NCI-H748 (cell line): ENCODE measurements around the gene ZNF398.
"Not testable (repeated sequence)": the region's sequence is repeated elsewhere in the genome, so short reads cannot be mapped to it uniquely, and the experiment has no call there.

Source experiments
- DNase-seq: peaks from one replicate; lab custom pipeline; 2025; ENCODE audit not compliant: unreplicated experiment; lab: John Stamatoyannopoulos, UW

Gene ZNF398

DNA sequence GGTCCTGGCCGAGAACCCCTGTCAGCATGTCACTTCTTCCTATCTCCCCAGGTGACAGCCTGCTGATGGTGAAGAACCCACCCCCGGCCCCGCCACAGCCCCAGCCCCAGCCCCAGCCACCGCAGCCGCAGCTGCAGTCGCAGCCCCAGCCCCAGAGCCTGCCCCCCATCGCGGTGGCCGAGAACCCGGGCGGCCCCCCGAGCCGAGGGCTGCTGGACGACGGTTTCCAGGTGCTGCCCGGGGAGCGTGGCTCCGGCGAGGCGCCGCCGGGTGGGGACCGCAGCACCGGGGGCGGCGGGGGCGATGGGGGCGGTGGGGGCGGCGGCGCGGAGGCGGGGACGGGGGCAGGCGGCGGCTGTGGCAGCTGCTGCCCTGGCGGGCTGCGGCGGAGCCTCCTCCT, 76.5 kb downstream of the ZNF398 start:
- no peak for DNase-seq

- DNase-seq, result no peak
Measured at GRCh38 chr7:149224352-149224751, 77.1 kb downstream of the ZNF398 start.

GRCh38 chr7:149225106-149225505, 77.9 kb downstream of the ZNF398 start:
- no peak for DNase-seq

DNA sequence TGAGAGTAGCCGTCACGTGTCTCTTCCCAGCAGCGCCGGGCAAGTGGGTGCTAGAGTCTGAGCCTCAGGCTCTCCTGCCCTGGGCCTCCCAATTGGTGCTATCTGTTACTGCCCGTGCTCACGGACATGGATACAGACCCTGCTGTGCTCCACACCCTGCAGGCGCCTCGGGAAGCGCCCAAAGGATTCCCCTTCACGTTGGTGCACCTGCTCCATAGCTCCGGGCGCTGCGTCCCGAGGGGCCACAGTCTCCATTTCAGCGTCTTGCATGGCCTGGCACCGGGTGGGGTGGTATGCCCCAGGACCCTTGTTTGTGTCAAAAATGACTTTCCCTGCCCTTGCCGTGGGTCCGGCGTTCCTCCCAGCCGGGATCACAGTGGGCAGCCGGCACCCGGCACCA, 78.4 kb downstream of the ZNF398 start:
- no peak for DNase-seq

DNA sequence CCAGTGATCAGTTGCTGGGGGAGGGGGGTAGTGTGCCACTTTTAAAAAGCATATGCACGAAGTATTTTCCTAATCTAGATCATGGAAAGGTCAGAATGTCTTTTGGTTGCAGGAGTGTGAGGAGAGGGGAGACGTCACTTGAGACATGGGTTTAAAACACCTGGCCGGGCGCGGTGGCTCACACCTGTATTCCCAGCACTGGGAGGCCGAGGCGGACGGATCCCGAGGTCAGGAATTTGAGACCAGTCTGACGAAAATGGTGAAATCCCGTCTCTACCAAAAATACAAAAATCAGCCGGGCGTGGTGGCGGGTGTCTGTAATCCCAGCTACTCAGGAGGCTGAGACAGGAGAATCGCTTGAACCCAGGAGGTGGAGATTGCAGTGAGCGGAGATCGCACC, 79.1 kb downstream of the ZNF398 start:
- DNase-seq, result not testable (repeated sequence)

DNA sequence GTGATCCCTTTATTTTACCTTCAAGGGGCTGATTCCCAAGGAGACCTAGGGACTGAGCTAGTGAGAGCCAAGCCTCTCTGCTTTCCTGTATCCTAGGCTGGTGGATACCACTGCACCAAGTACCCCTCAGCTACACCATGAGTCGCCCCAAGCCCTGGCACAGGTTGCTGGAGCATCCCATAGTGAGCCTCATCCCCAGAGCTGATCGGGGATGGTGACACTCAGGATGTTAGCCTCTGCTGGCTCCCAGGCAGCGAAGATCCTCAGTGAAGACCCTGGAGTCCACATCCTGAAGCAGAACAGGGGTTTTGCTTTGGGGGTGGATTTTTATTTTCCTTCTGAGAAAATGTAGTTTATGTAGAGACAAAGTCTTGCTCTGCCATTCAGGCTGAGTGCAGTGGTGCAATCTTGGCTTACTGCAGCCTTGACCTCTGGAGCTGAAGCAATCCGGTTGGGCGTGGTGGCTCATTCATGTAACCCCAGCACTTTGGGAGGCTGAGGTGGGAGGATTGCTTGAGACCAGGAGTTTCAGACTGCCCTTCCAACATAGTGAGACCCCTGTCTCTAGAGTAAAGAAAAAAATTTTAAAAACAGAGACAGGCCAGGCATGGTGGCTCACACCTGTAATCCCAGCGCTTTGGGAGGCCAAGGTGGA, 79.7 kb downstream of the ZNF398 start:
- no peak for DNase-seq

DNA sequence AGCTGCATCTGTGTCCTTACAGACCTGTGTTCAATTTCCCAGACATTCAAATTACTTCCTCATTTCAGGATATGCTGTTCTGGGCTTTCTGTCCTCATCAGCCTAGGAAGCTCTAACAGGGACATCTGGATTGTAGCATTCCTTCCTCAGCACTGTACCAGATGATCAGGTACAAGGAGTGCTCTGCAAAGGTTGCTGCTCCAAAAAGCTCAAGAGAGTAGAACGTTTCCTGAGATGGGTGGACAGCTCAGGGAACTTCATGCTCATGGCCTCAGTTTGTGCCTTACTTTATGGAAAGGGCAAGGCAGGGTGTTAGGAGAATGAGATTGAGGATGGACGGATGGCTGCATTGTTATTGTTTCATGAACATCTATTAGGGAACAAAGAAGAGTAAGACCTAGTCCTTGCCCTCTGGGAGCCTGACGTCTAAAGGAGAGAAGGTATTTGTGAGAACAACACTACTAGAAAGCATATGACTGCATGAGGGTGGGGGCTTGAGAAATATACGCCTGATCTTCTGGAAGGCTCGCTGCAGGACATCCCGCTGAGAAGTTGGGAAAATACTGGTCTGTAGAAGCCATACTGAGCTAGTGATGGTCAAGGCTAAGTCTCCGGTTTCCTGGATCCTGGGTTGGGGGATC, 81.7 kb downstream of the ZNF398 start:
- no peak for DNase-seq

GRCh38 chr7:149229526-149229925, 82.3 kb downstream of the ZNF398 start:
- DNase-seq, result peak; percentile 16

GRCh38 chr7:149232362-149232761, 85.1 kb downstream of the ZNF398 start:
- DNase-seq, result no peak
